HepG2 (cell line): ENCODE results near the gene FAAP20. TPM values are rescaled to one million over a fixed set of nuclear protein-coding genes. Genes with fewer than 3 reads are reported as not detected.

ENCODE experiments used
- ATAC-seq: fragments of 200-7000 bp; cut with Tn5 transposase; 3 replicates; pipeline ENCODE4 v1.9.1; 2020; ENCODE audit warnings: mild to moderate bottlenecking, moderate library complexity
- BruUV-seq: library from RNA; stranded (reverse); fragments of 400-500 nt; replicated peaks from 2 replicates; lab custom pipeline; 2021; lab: Mats Ljungman, UMichigan
- CTCF ChIA-PET: fragments of 300-600 bp; formaldehyde crosslinking; extraction: SDS; loops from one replicate; lab custom pipeline; 2021; ENCODE audit warnings: low total read pairs, inconsistent platforms, low intra/inter-chr PET ratio; lab: Yijun Ruan, JAX
- POLR2A ChIA-PET: fragments of 350-600 bp; sonication (Branson Sonifier 250); formaldehyde crosslinking; loops from one replicate; lab custom pipeline; 2020; ENCODE audit warnings: antibody characterized with exemption, inconsistent platforms; lab: Yijun Ruan, JAX
- DNase-seq: peaks from one replicate; pipeline ENCODE4 v3.0.0-alpha.2; 2015; ENCODE audit warnings: low spot score
- FAIRE-seq: peaks from 3 replicates; lab custom pipeline; 2011; peaks lifted over from hg19 to GRCh38; lab: Jason Lieb, UNC
- H2AFZ ChIP-seq: one replicate; pipeline ENCODE4 v1.6.1; 2011; ENCODE audit warnings: low read length, inconsistent platforms
- H3K27ac ChIP-seq: fragments of 300-600 bp; 3 replicates; pipeline ENCODE4 v1.8.0; 2011; ENCODE audit warnings: mixed run types, mild to moderate bottlenecking, mixed read lengths, low read length, inconsistent platforms; ENCODE audit not compliant: insufficient read depth; ENCODE audit errors: extremely low read length
- H3K27me3 ChIP-seq, 2 experiments: fragments of 200-600 bp in 1 of 2; 2 replicates in 1 of 2; 3 replicates in 1 of 2; pipeline versions ENCODE4 v1.6.0 to v1.8.0; 2011; ENCODE audit warnings: low read length in 2 of 2, mild to moderate bottlenecking in 2 of 2, moderate library complexity in 2 of 2, inconsistent platforms in 1 of 2; ENCODE audit not compliant: insufficient read depth in 2 of 2, control insufficient read depth in 1 of 2
- H3K36me3 ChIP-seq, 2 experiments: fragments of 200-600 bp in 1 of 2; replicated peaks in 1 of 2; 2 replicates in 1 of 2; 3 replicates in 1 of 2; pipeline versions ENCODE4 v1.5.1 to v1.8.0; 2011; ENCODE audit warnings: low read length in 2 of 2, inconsistent platforms in 1 of 2; ENCODE audit not compliant: insufficient read depth in 2 of 2, control insufficient read depth in 1 of 2
- H3K4me1 ChIP-seq: 2 replicates; pipeline ENCODE4 v1.5.1; 2012; ENCODE audit warnings: low read length, inconsistent platforms; ENCODE audit not compliant: insufficient read depth
- H3K4me2 ChIP-seq: 2 replicates; pipeline ENCODE4 v1.6.0; 2011; ENCODE audit warnings: low read depth, low read length, inconsistent platforms
- H3K4me3 ChIP-seq, 3 experiments: fragments of 200-600 bp in 1 of 3; sonication (generic), shearing (Covaris generic) in 1 of 3; replicated peaks in 1 of 3; 2 replicates each; pipeline ENCODE4 v1.5.1; 2011 to 2016; ENCODE audit warnings: low read length in 3 of 3, inconsistent platforms in 2 of 3, low read depth in 2 of 3, mild to moderate bottlenecking in 2 of 3, control low read depth in 1 of 3, mixed read lengths in 1 of 3; ENCODE audit not compliant: insufficient read depth in 1 of 3
- H3K79me2 ChIP-seq: one replicate; pipeline ENCODE4 v1.6.1; 2011; ENCODE audit warnings: low read length, inconsistent platforms; ENCODE audit not compliant: insufficient read depth
- H3K9ac ChIP-seq: 2 replicates; pipeline ENCODE4 v1.6.0; 2011; ENCODE audit warnings: mild to moderate bottlenecking, low read depth, low read length, inconsistent platforms; ENCODE audit not compliant: insufficient read depth
- H3K9me3 ChIP-seq: 2 replicates; pipeline ENCODE4 v1.5.1; 2012; ENCODE audit warnings: mild to moderate bottlenecking, low read length
- H4K20me1 ChIP-seq: 2 replicates; pipeline ENCODE4 v1.6.0; 2011; ENCODE audit warnings: inconsistent platforms, mild to moderate bottlenecking, low read length, moderate library complexity; ENCODE audit not compliant: insufficient read depth
- FOXM1 ChIP-seq: sonication (generic); formaldehyde crosslinking; IDR thresholded peaks from 2 replicates; pipeline ENCODE4 v1.5.0; 2020; ENCODE audit warnings: missing genetic modification reagents
- HDAC6 ChIP-seq: fragments of 200-600 bp; sonication (generic); IDR thresholded peaks from 2 replicates; pipeline ENCODE4 v1.7.0; 2017; ENCODE audit warnings: mild to moderate bottlenecking, antibody characterized with exemption, low read length, low read depth
- HNRNPLL ChIP-seq: fragments of 200-400 bp; formaldehyde crosslinking; IDR thresholded peaks from 2 replicates; pipeline ENCODE4 v1.6.1; 2017; ENCODE audit warnings: mild to moderate bottlenecking, low read depth, low read length; ENCODE audit not compliant: poor library complexity, severe bottlenecking
- ISX ChIP-seq: sonication (generic); formaldehyde crosslinking; conservative IDR thresholded peaks from 2 replicates; pipeline ENCODE4 v1.5.0; 2020; ENCODE audit warnings: missing genetic modification reagents
- PRMT3 ChIP-seq: sonication (generic); formaldehyde crosslinking; IDR thresholded peaks from 2 replicates; pipeline ENCODE4 v1.8.1; 2022; ENCODE audit warnings: low read depth, mild to moderate bottlenecking, moderate library complexity, missing genetic modification reagents, borderline replicate concordance
- SALL2 ChIP-seq: sonication (generic); formaldehyde crosslinking; IDR thresholded peaks from 2 replicates; pipeline ENCODE4 v1.8.1; 2023; ENCODE audit warnings: mild to moderate bottlenecking, missing genetic modification reagents, inconsistent platforms
- WGBS: methylation state at CpG from one replicate; pipeline ENCODE4 v1.1.6; 2017; ENCODE audit warnings: low lambda C conversion rate; 5-methylcytosine and 5-hydroxymethylcytosine counted together
- in situ Hi-C: cut with HindIII; loops from 2 replicates; pipeline ENCODE4 v1.10.0; 2017; ENCODE audit warnings: low pct_unique_long_range_greater_than_20kb; ENCODE audit not compliant: extremely low pct_ligation_motif_present
- intact Hi-C: fragments of 100-400 bp; cut with micrococcal nuclease; formaldehyde crosslinking; loops from one replicate; pipeline ENCODE4 v1.10.0; 2022; ENCODE audit not compliant: unreplicated experiment
- polyA plus RNA-seq, 8 experiments: library from polyadenylated mRNA; depleted of rRNA in 3 of 8; stranded (reverse) in 7 of 8; unstranded in 1 of 8; fragments of >200 nt; fragmentation: Illumina TruSeq in 4 of 8; extraction: Trizol in 4 of 8; gene quantifications; 2 replicates each; pipeline versions ENCODE4 v1.2.1 to v1.2.3, GENCODE V29; 2011 to 2016; ENCODE audit warnings: low read depth in 4 of 8, missing spikeins in 1 of 8, mixed read lengths in 1 of 8; ENCODE audit not compliant: insufficient read depth in 1 of 8
- total RNA-seq, 5 experiments: library from RNA; depleted of rRNA; stranded (reverse); fragments of >200 nt; fragmentation: Illumina TruSeq; extraction: Trizol; gene quantifications; 2 replicates each; pipeline ENCODE4 v1.2.3, GENCODE V29; 2016; ENCODE audit warnings: low read depth in 1 of 5
- TF ChIP-seq, protein P1 (sequence below): sonication (generic); formaldehyde crosslinking; IDR thresholded peaks from 2 replicates; pipeline ENCODE4 v1.4.0; 2020; ENCODE audit warnings: missing genetic modification reagents

The FAAP20 gene
- total and polyA plus RNA-seq, 2 of the 13 experiments (the other 11 are each of a cell fraction or from before 2014, with no cell fraction given) = 9.6 to 10.8 TPM

DNA sequence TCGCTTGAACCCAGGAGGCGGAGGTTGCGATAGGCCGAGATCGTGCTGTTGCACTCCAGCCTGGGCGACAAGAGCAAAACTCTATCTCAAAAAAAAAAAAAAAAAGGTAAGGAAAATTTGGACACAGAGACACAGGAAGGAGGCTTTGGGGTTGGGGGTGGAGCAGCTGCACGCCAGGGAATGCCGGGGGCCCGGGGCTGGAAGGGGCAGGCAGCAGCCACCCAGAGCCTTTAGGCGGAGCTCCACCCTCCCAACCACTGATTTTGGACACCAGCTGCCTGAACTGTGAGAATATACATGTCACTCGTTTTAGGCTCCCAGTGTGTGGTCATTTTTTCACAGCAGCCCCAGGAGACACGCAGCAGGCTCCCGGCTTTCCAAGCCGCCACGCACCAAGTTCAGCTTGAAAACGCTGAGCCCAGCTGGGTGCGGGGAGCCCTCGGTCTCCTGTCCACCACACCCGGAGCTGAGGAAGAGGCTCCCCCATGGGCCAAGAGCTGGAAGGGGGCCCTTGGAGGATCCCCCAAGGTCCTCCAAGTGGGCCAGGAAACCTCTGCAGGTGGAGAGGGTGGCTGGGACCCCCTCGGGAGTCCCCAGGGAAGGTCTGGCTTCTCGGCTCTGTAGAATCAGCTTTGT lies 5.9 kb upstream of the FAAP20 start:
- 64% methylated on average over 12 of the region's 21 CpGs for WGBS
- no TSS peak for BruUV-seq
- no peaks in the 10 kb centered on the region for H3K36me3 ChIP-seq
- ATAC-seq (no peak), FAIRE-seq (no peak), DNase-seq (no peak)
- no peak overlapping the region for H3K9ac ChIP-seq
- no peaks in the 10 kb centered on the region for H3K79me2 ChIP-seq
- H2AFZ ChIP-seq = no peak overlapping the region
- intact Hi-C loops (no loop called here), in situ Hi-C loops (no loop called here)
- H3K27ac ChIP-seq = no peak overlapping the region
- no peaks in the 10 kb centered on the region for H3K9me3 ChIP-seq
- H3K4me3 ChIP-seq = no peak overlapping the region
- H3K4me2 ChIP-seq = peak overlapping the region; percentile 24
- ChIA-PET POLR2A (interaction anchor here (1.0 to 1.5 kb wide), 2 partner anchors 8 to 26 kb away, joined by 3 to 8 read pairs; no protein-coding TSS in a partner anchor), CTCF (no interaction called here)
- TF ChIP-seq HNRNPLL = peak; percentile 16
- no peak for TF ChIP-seq PRMT3 (CRISPR knock-in tag)
- H4K20me1 ChIP-seq = no peaks in the 10 kb centered on the region
- H3K27me3 ChIP-seq = peaks cover 0 to 20% of the 10 kb centered on the region in 2 experiments; a peak in 4 of 5 replicates
- H3K4me1 ChIP-seq = peaks cover 84% of the 10 kb centered on the region

- Histone ChIP-seq H3K4me1 (peaks cover 82% of the 10 kb centered on the region), H3K9ac (0 out of 2 replicates have a peak overlapping the region, but pooled peaks have one; percentile 29), H3K79me2 (no peaks in the 10 kb centered on the region), H3K4me2 (peak overlapping the region; percentile 86), H3K4me3 (peak overlapping the region; percentile 47 to 64 (median 49); a peak in 5 of 6 replicates), H3K27ac (no peak overlapping the region), H3K27me3 (peaks cover 0 to 20% of the 10 kb centered on the region in 2 experiments; a peak in 4 of 5 replicates), H3K36me3 (no peaks in the 10 kb centered on the region), H4K20me1 (no peaks in the 10 kb centered on the region), H3K9me3 (no peaks in the 10 kb centered on the region), H2AFZ (no peak overlapping the region)
- BruUV-seq = no TSS peak
- ChIA-PET POLR2A (interaction anchor here (0.5 to 1.5 kb wide), 9 partner anchors 9 to 192 kb away, joined by 3 to 21 read pairs (median 5); partner anchors contain the start of genes MORN1 and RER1), CTCF (no interaction called here)
- DNase-seq (peak; percentile 63), ATAC-seq (peak; percentile 65), FAIRE-seq (no peak)
- WGBS = 47% methylated on average over 20 of the region's 24 CpGs
- in situ Hi-C loops = loop anchor here (5.0 to 25.0 kb wide), 2 partner anchors 33 to 313 kb away; no protein-coding TSS in a partner anchor
- intact Hi-C loops = loop anchor here (5.0 kb wide), 1 partner anchor 33 kb away; no protein-coding TSS in a partner anchor
- TF ChIP-seq SALL2 = no peak
- no peak for TF ChIP-seq FOXM1 (CRISPR knock-in tag)
- TF ChIP-seq HDAC6 = no peak
- TF ChIP-seq, protein P1, sequence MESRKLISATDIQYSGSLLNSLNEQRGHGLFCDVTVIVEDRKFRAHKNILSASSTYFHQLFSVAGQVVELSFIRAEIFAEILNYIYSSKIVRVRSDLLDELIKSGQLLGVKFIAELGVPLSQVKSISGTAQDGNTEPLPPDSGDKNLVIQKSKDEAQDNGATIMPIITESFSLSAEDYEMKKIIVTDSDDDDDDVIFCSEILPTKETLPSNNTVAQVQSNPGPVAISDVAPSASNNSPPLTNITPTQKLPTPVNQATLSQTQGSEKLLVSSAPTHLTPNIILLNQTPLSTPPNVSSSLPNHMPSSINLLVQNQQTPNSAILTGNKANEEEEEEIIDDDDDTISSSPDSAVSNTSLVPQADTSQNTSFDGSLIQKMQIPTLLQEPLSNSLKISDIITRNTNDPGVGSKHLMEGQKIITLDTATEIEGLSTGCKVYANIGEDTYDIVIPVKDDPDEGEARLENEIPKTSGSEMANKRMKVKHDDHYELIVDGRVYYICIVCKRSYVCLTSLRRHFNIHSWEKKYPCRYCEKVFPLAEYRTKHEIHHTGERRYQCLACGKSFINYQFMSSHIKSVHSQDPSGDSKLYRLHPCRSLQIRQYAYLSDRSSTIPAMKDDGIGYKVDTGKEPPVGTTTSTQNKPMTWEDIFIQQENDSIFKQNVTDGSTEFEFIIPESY (CRISPR knock-in tag) = no peak
- no peak for TF ChIP-seq ISX (CRISPR knock-in tag)
Measured at GRCh38 chr1:2199042-2199810, 4.7 kb upstream of the FAAP20 start.
